ENCODE measurements around the gene CKS2.

DNA sequence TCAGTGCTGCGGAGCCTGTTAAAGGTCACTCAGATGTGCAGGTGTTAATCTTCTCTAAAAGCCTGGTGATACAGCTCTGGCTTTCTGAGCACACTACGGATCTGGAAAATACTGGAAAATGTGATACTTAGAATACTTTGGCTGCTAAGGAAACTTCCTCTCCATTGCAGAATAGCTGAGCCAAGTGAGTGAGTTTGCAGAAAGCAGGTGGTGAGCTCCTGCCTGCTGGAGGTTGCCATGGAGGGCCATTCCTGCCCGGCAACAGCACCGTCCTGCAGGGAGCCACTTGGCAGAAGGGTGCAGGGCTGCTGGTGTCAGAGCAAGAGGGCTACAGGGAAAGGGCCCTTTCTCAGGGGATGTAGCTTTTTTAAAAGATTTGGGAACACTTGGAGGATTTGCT is 48.0 kb downstream of the CKS2 start:
- TF ChIP-seq, protein P1, sequence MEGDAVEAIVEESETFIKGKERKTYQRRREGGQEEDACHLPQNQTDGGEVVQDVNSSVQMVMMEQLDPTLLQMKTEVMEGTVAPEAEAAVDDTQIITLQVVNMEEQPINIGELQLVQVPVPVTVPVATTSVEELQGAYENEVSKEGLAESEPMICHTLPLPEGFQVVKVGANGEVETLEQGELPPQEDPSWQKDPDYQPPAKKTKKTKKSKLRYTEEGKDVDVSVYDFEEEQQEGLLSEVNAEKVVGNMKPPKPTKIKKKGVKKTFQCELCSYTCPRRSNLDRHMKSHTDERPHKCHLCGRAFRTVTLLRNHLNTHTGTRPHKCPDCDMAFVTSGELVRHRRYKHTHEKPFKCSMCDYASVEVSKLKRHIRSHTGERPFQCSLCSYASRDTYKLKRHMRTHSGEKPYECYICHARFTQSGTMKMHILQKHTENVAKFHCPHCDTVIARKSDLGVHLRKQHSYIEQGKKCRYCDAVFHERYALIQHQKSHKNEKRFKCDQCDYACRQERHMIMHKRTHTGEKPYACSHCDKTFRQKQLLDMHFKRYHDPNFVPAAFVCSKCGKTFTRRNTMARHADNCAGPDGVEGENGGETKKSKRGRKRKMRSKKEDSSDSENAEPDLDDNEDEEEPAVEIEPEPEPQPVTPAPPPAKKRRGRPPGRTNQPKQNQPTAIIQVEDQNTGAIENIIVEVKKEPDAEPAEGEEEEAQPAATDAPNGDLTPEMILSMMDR (conservative IDR thresholded peaks at IDR 0.05; ENCODE audit: low read depth, low read length) = no peak
- TF ChIP-seq, protein P2, sequence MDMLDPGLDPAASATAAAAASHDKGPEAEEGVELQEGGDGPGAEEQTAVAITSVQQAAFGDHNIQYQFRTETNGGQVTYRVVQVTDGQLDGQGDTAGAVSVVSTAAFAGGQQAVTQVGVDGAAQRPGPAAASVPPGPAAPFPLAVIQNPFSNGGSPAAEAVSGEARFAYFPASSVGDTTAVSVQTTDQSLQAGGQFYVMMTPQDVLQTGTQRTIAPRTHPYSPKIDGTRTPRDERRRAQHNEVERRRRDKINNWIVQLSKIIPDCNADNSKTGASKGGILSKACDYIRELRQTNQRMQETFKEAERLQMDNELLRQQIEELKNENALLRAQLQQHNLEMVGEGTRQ (IDR thresholded peaks at IDR 0.05; ENCODE audit: low read depth, low read length) = no peak
- TF ChIP-seq POLR2A (IDR thresholded peaks at IDR 0.05; ENCODE audit: low read depth, low read length) = no peak
- TF ChIP-seq RAD21 (IDR thresholded peaks at IDR 0.05; ENCODE audit: low read length) = no peak
- no peak for TF ChIP-seq RCOR1 (IDR thresholded peaks at IDR 0.05; ENCODE audit: insufficient replicate concordance, low read length)
- no peak for TF ChIP-seq MAFK (IDR thresholded peaks at IDR 0.05; ENCODE audit: low read depth, low read length)
- no peak for TF ChIP-seq CEBPB (IDR thresholded peaks at IDR 0.05; ENCODE audit: low read depth, low read length)
- no peak for TF ChIP-seq FOS (IDR thresholded peaks at IDR 0.05; ENCODE audit: low read depth, low read length)

All from IMR-90 (cell line).